Measurements from ENCODE around the gene BCR. TPM values are rescaled to one million over a fixed set of nuclear protein-coding genes. Genes with fewer than 3 reads are reported as not detected.

Gene BCR
- total and polyA plus RNA-seq, 2 of the 13 experiments (the other 11 are each of a cell fraction or from before 2014, with no cell fraction given) = 19.9 to 33.6 TPM

DNA sequence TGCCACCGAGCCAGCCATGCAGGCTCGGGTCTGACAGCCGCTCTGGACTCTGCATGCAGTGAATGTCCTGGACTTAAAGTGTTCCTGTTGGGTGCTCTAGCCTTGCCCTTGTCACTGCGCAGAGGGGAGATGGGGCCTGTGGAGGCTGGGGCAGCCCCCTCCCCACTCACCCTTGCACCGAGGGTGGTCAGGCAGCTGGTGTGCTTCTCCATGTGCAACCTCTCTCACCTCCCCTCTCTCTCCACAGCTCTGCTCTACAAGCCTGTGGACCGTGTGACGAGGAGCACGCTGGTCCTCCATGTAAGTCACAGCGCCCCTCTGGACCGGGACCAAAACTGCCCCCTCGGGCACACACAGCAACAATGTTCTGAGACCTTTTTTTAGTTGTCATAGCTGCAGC, 92.5 kb downstream of the BCR start:
- H3K4me3 ChIP-seq (replicated peaks in 1 of 3; ENCODE audit: insufficient read depth in 1 of 3, low read depth in 2 of 3, low read length in 3 of 3) = no peak overlapping the region
- H3K4me2 ChIP-seq (ENCODE audit: low read depth, low read length) = no peak overlapping the region
- ChIA-PET CTCF (ENCODE audit: low intra/inter-chr PET ratio, low total read pairs) (no interaction called here), POLR2A (no interaction called here)
- H4K20me1 ChIP-seq (ENCODE audit: insufficient read depth, low read length) = no peaks in the 10 kb centered on the region
- no peaks in the 10 kb centered on the region for H3K9me3 ChIP-seq (ENCODE audit: low read length)
- TF ChIP-seq ZNF605 (CRISPR knock-in tag; IDR thresholded peaks at IDR 0.05) (no peak), GPN1 (CRISPR knock-in tag; IDR thresholded peaks at IDR 0.05; ENCODE audit: borderline replicate concordance) (no peak), NBN (conservative IDR thresholded peaks at IDR 0.05) (no peak), MAF1 (CRISPR knock-in tag; IDR thresholded peaks at IDR 0.05; ENCODE audit: borderline replicate concordance) (no peak), ZBTB21 (CRISPR knock-in tag; IDR thresholded peaks at IDR 0.05) (no peak), ZNF337 (CRISPR knock-in tag; IDR thresholded peaks at IDR 0.05; ENCODE audit: borderline replicate concordance, low read depth) (no peak), MAFG (CRISPR knock-in tag; IDR thresholded peaks at IDR 0.05) (no peak), MAFK (conservative IDR thresholded peaks at IDR 0.05 in 1 of 2, IDR thresholded peaks at IDR 0.05 in 1 of 2; ENCODE audit: low read length in 2 of 2) (no peak), ZNF3 (CRISPR knock-in tag; IDR thresholded peaks at IDR 0.05) (no peak), ZNF891 (CRISPR knock-in tag; IDR thresholded peaks at IDR 0.05) (no peak), RBFOX2 (IDR thresholded peaks at IDR 0.05; ENCODE audit: low read depth, low read length) (no peak), SCMH1 (CRISPR knock-in tag; IDR thresholded peaks at IDR 0.05; ENCODE audit: borderline replicate concordance) (no peak), HHEX (CRISPR knock-in tag; IDR thresholded peaks at IDR 0.05) (no peak)
- TF ChIP-seq, protein P1, sequence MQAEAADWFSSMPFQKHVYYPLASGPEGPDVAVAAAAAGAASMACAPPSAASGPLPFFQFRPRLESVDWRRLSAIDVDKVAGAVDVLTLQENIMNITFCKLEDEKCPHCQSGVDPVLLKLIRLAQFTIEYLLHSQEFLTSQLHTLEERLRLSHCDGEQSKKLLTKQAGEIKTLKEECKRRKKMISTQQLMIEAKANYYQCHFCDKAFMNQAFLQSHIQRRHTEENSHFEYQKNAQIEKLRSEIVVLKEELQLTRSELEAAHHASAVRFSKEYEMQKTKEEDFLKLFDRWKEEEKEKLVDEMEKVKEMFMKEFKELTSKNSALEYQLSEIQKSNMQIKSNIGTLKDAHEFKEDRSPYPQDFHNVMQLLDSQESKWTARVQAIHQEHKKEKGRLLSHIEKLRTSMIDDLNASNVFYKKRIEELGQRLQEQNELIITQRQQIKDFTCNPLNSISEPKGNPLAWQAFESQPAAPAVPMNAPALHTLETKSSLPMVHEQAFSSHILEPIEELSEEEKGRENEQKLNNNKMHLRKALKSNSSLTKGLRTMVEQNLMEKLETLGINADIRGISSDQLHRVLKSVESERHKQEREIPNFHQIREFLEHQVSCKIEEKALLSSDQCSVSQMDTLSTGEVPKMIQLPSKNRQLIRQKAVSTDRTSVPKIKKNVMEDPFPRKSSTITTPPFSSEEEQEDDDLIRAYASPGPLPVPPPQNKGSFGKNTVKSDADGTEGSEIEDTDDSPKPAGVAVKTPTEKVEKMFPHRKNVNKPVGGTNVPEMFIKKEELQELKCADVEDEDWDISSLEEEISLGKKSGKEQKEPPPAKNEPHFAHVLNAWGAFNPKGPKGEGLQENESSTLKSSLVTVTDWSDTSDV (CRISPR knock-in tag; IDR thresholded peaks at IDR 0.05) = no peak
- TF ChIP-seq, protein P2, sequence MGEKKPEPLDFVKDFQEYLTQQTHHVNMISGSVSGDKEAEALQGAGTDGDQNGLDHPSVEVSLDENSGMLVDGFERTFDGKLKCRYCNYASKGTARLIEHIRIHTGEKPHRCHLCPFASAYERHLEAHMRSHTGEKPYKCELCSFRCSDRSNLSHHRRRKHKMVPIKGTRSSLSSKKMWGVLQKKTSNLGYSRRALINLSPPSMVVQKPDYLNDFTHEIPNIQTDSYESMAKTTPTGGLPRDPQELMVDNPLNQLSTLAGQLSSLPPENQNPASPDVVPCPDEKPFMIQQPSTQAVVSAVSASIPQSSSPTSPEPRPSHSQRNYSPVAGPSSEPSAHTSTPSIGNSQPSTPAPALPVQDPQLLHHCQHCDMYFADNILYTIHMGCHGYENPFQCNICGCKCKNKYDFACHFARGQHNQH (CRISPR knock-in tag; IDR thresholded peaks at IDR 0.05) = no peak
- BruUV-seq (replicated peaks) = no TSS peak
- no peaks in the 10 kb centered on the region for H3K79me2 ChIP-seq (ENCODE audit: insufficient read depth, low read length)
- no peak for ATAC-seq
- H3K27ac ChIP-seq (ENCODE audit: extremely low read length, insufficient read depth, low read length) = no peak overlapping the region
- 0 out of 2 replicates have a peak, but pooled peaks cover 11% of the 10 kb centered on the region for H3K4me1 ChIP-seq (ENCODE audit: insufficient read depth, low read length)
- H3K9ac ChIP-seq (ENCODE audit: insufficient read depth, low read depth, low read length) = no peak overlapping the region
- peaks cover 22 to 87% of the 10 kb centered on the region in 2 experiments for H3K36me3 ChIP-seq (replicated peaks in 1 of 2; ENCODE audit: control insufficient read depth in 1 of 2, insufficient read depth in 2 of 2, low read length in 2 of 2)
- intact Hi-C loops (cut with micrococcal nuclease; ENCODE audit: unreplicated experiment) (no loop called here), in situ Hi-C loops (cut with HindIII; ENCODE audit: extremely low pct_ligation_motif_present, low pct_unique_long_range_greater_than_20kb) (no loop called here)
- H2AFZ ChIP-seq (ENCODE audit: low read length) = no peak overlapping the region
- 98% methylated on average over 6 of the region's 11 CpGs for WGBS (ENCODE audit: low lambda C conversion rate)
- no peak for FAIRE-seq
- no peak for DNase-seq (ENCODE audit: low spot score)
- no peaks in the 10 kb centered on the region for H3K27me3 ChIP-seq (ENCODE audit: control insufficient read depth in 1 of 2, insufficient read depth in 2 of 2, low read length in 2 of 2)
